ENCODE data around the gene ARPC1A. TPM values are rescaled to one million over a fixed set of nuclear protein-coding genes. Genes with fewer than 3 reads are reported as not detected.
"Not testable (repeated sequence)": the region's sequence is repeated elsewhere in the genome, so short reads cannot be mapped to it uniquely, and the experiment has no call there.

Gene ARPC1A
- total RNA-seq, 2 donors from 2014 or later, result 173 to 231 TPM

DNA sequence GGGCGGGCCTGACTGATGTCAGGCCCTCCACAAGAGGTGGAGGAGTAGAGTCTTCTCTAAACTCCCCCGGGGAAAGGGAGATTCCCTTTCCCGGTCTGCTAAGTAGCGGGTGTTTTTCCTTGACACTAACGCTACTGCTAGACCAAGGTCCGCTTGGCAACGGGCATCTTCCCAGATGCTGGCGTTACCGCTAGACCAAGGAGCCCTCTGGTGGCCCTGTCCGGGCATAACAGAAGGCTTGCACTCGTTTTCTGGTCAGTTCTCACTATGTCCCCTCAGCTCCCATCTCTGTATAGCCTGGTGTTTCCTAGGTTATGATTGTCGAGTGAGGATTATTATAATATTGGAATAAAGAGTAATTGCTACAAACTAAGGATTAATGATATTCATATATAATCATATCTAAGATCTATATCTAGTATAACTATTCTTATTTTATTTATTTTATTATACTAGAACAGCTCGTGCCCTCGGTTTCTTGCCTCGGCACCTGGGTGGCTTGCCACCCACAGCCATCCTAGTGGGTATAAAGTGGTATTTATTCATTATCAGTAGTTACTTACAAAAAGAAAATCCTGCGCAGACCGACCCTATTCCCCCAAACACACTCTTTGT lies 89.9 kb downstream of the ARPC1A start:
- intact Hi-C loops (cut with DNase I), result loop anchor here (5.0 kb wide), 1 partner anchor 48 kb away; no protein-coding TSS in a partner anchor
- TF ChIP-seq, protein P1, sequence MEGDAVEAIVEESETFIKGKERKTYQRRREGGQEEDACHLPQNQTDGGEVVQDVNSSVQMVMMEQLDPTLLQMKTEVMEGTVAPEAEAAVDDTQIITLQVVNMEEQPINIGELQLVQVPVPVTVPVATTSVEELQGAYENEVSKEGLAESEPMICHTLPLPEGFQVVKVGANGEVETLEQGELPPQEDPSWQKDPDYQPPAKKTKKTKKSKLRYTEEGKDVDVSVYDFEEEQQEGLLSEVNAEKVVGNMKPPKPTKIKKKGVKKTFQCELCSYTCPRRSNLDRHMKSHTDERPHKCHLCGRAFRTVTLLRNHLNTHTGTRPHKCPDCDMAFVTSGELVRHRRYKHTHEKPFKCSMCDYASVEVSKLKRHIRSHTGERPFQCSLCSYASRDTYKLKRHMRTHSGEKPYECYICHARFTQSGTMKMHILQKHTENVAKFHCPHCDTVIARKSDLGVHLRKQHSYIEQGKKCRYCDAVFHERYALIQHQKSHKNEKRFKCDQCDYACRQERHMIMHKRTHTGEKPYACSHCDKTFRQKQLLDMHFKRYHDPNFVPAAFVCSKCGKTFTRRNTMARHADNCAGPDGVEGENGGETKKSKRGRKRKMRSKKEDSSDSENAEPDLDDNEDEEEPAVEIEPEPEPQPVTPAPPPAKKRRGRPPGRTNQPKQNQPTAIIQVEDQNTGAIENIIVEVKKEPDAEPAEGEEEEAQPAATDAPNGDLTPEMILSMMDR (IDR thresholded peaks at IDR 0.05), result peak; percentile 66
- DNase-seq, result peak; percentile 77

More for the DNA sequence above, 89.9 kb downstream of the ARPC1A start:
- peaks cover 46% of the 10 kb centered on the region for H3K36me3 ChIP-seq
- H3K9me3 ChIP-seq; H3K4me1 ChIP-seq; H3K27ac ChIP-seq; H3K27me3 ChIP-seq; H3K9ac ChIP-seq (ENCODE audit: low read depth in 2 of 2, low read length in 2 of 2); H3K4me3 ChIP-seq: not testable (repeated sequence)

Other genes starting within 250 kb of the ARPC1A start
- gene SMURF1, start 181.8 kb upstream of the ARPC1A start, total RNA-seq, result 10 to 100 TPM; 26.8 to 35.5 TPM
- under 1 TPM; 0.19 to 0.62 TPM for gene KPNA7, start 117.8 kb upstream of the ARPC1A start, total RNA-seq
- gene MYH16, start 53.1 kb upstream of the ARPC1A start, total RNA-seq, result not detected
- gene ARPC1B, start 48.8 kb downstream of the ARPC1A start, total RNA-seq, result 100 to 1,000 TPM; 141 to 143 TPM
- 100 to 1,000 TPM in 1 of 2 donors, 10 to 100 TPM in 1; 79.7 to 133 TPM for gene PDAP1, start 82.7 kb downstream of the ARPC1A start, total RNA-seq
- gene BUD31, start 83.1 kb downstream of the ARPC1A start, total RNA-seq, result 100 to 1,000 TPM in 1 of 2 donors, 10 to 100 TPM in 1; 82.8 to 113 TPM
- gene PTCD1, start 112.9 kb downstream of the ARPC1A start, total RNA-seq, result 1 to 10 TPM; 4.5 to 7.6 TPM
- 10 to 100 TPM; 16.6 to 39.2 TPM for gene CPSF4, start 113.0 kb downstream of the ARPC1A start, total RNA-seq
- gene ATP5MF, start 140.3 kb downstream of the ARPC1A start, total RNA-seq, result 100 to 1,000 TPM; 392 to 534 TPM
- gene ZNF789, start 147.0 kb downstream of the ARPC1A start, total RNA-seq, result 10 to 100 TPM in 1 of 2 donors, 1 to 10 TPM in 1; 9.0 to 23.0 TPM
- 10 to 100 TPM; 26.4 to 29.8 TPM for gene ZNF394, start 174.4 kb downstream of the ARPC1A start, total RNA-seq
- gene ZKSCAN5, start 178.8 kb downstream of the ARPC1A start, total RNA-seq, result 1 to 10 TPM; 5.6 to 6.6 TPM
- gene FAM200A, start 226.2 kb downstream of the ARPC1A start, total RNA-seq, result 1 to 10 TPM; 4.1 to 5.0 TPM
- gene ZNF655, start 232.7 kb downstream of the ARPC1A start, total RNA-seq, result 10 to 100 TPM; 41.8 to 50.7 TPM

Data from colonic mucosa (tissue), 4 donors.